K562 (cell line): ENCODE measurements around the gene SH3YL1. TPM values are rescaled to one million over a fixed set of nuclear protein-coding genes. Genes with fewer than 3 reads are reported as not detected.

Experiments
- ATAC-seq: fragments of 200-7000 bp; cut with Tn5 transposase; 3 replicates; pipeline ENCODE4 v1.9.1; 2020; ENCODE audit warnings: moderate library complexity
- Bru-seq: library from RNA; stranded (reverse); fragments of 400-500 nt; gene quantifications from one replicate; lab custom pipeline; 2021; lab: Mats Ljungman, UMichigan
- BruChase-seq, 2 experiments: library from RNA; stranded (reverse); fragments of 400-500 nt; gene quantifications; one replicate each; lab custom pipeline; 2021; lab: Mats Ljungman, UMichigan
- BruUV-seq: library from RNA; stranded (reverse); fragments of 400-500 nt; replicated peaks from 2 replicates; lab custom pipeline; 2021; lab: Mats Ljungman, UMichigan
- CTCF ChIA-PET: fragments of 300-600 bp; formaldehyde crosslinking; extraction: SDS; loops from one replicate; lab custom pipeline; 2021; ENCODE audit warnings: low intra/inter-chr PET ratio; lab: Yijun Ruan, JAX
- POLR2A ChIA-PET: fragments of 300-600, 350-650 bp; sonication (Branson Sonifier 250); formaldehyde crosslinking; extraction: SDS; loops from one replicate; lab custom pipeline; 2021; ENCODE audit warnings: antibody characterized with exemption, inconsistent platforms; lab: Yijun Ruan, JAX
- DNase-seq, 4 experiments: peaks; one replicate each; pipeline versions ENCODE4 v3.0.0 to v3.0.0-alpha.2; 2011 to 2018; ENCODE audit warnings: low spot score in 3 of 4, mixed read lengths in 3 of 4; ENCODE audit errors: extremely low read depth in 1 of 4
- FAIRE-seq: peaks from 2 replicates; lab custom pipeline; 2011; peaks lifted over from hg19 to GRCh38; lab: Jason Lieb, UNC
- H2AFZ ChIP-seq: 2 replicates; pipeline ENCODE4 v1.6.0; 2011; ENCODE audit warnings: low read depth, low read length, control low read depth, inconsistent platforms
- H3K27ac ChIP-seq: fragments of 200-600 bp; 3 replicates; pipeline ENCODE4 v1.8.0; 2011; ENCODE audit warnings: low read depth, mild to moderate bottlenecking, control low read depth, inconsistent platforms, low read length, moderate library complexity, mixed read lengths; ENCODE audit errors: extremely low read depth
- H3K27me3 ChIP-seq, 2 experiments: fragments of 300-600 bp in 1 of 2; 2 replicates in 1 of 2; 3 replicates in 1 of 2; pipeline versions ENCODE4 v1.6.0 to v1.8.0; 2011; ENCODE audit warnings: inconsistent platforms in 2 of 2, low read length in 2 of 2, mild to moderate bottlenecking in 1 of 2, mixed read lengths in 1 of 2, moderate library complexity in 1 of 2; ENCODE audit not compliant: control insufficient read depth in 2 of 2, insufficient read depth in 2 of 2
- H3K36me3 ChIP-seq: fragments of 300-600 bp; 3 replicates; pipeline ENCODE4 v1.8.0; 2011; ENCODE audit warnings: mild to moderate bottlenecking, low read length, inconsistent platforms; ENCODE audit not compliant: control insufficient read depth, insufficient read depth
- H3K4me1 ChIP-seq, 2 experiments: fragments of 200-600 bp in 1 of 2; replicated peaks in 1 of 2; 2 replicates in 1 of 2; 3 replicates in 1 of 2; pipeline versions ENCODE4 v1.5.1 to v1.8.0; 2011; ENCODE audit warnings: inconsistent platforms in 2 of 2, low read length in 2 of 2, mild to moderate bottlenecking in 1 of 2, mixed read lengths in 1 of 2, moderate library complexity in 1 of 2; ENCODE audit not compliant: control insufficient read depth in 2 of 2, insufficient read depth in 2 of 2
- H3K4me2 ChIP-seq: 2 replicates; pipeline ENCODE4 v1.6.1; 2011; ENCODE audit warnings: low read length, control low read depth, inconsistent platforms, mixed read lengths; ENCODE audit not compliant: insufficient read depth
- H3K4me3 ChIP-seq: fragments of 200-600 bp; sonication (generic), shearing (Covaris generic); 2 replicates; pipeline ENCODE4 v1.5.1; 2016; ENCODE audit warnings: control low read depth, inconsistent platforms
- H3K79me2 ChIP-seq: fragments of 200-600 bp; 3 replicates; pipeline ENCODE4 v1.8.0; 2011; ENCODE audit warnings: low read length, inconsistent platforms; ENCODE audit not compliant: control insufficient read depth, insufficient read depth
- H3K9ac ChIP-seq, 2 experiments: 2 replicates each; pipeline versions ENCODE4 v1.6.0 to v1.6.1; 2011; ENCODE audit warnings: low read depth in 2 of 2, low read length in 2 of 2, control low read depth in 1 of 2, inconsistent platforms in 1 of 2, mild to moderate bottlenecking in 1 of 2, mixed read lengths in 1 of 2; ENCODE audit not compliant: insufficient read depth in 1 of 2
- H3K9me1 ChIP-seq: one replicate; pipeline ENCODE4 v1.6.0; 2011; ENCODE audit warnings: inconsistent platforms, mild to moderate bottlenecking, low read length, moderate library complexity; ENCODE audit not compliant: control insufficient read depth, insufficient read depth
- H3K9me3 ChIP-seq: replicated peaks from 2 replicates; pipeline ENCODE4 v1.5.1; 2011; ENCODE audit warnings: low read depth, low read length, inconsistent platforms; ENCODE audit not compliant: control insufficient read depth, insufficient read depth
- H4K20me1 ChIP-seq: replicated peaks from 2 replicates; pipeline ENCODE4 v1.6.1; 2011; ENCODE audit warnings: low read length, inconsistent platforms, mixed read lengths; ENCODE audit not compliant: control insufficient read depth, insufficient read depth
- MCM5 ChIP-seq: fragments of 450-650 bp; IDR thresholded peaks from 2 replicates; pipeline ENCODE4 v1.6.1; 2016; ENCODE audit warnings: low read depth
- MGA ChIP-seq: fragments of 450-650 bp; IDR thresholded peaks from 2 replicates; pipeline ENCODE4 v1.6.1; 2016; ENCODE audit warnings: mild to moderate bottlenecking, moderate library complexity
- NFXL1 ChIP-seq: fragments of 450-650 bp; formaldehyde crosslinking; IDR thresholded peaks from 2 replicates; pipeline ENCODE4 v1.4.0; 2021; ENCODE audit warnings: mild to moderate bottlenecking
- ZNF217 ChIP-seq: sonication (generic); formaldehyde crosslinking; IDR thresholded peaks from 2 replicates; pipeline ENCODE4 v1.8.0; 2022; ENCODE audit warnings: mild to moderate bottlenecking, missing genetic modification reagents
- WGBS: fragments of 100-300 bp; shearing (Covaris generic); methylation state at CpG from one replicate; pipeline ENCODE4 v1.1.6; 2016; ENCODE audit warnings: low coverage, mixed read lengths; ENCODE audit not compliant: insufficient coverage; ENCODE audit errors: missing lambda C conversion rate; 5-methylcytosine and 5-hydroxymethylcytosine counted together
- in situ Hi-C: fragments of 300-500 bp; cut with MboI; formaldehyde crosslinking; loops from 4 replicates; pipeline ENCODE4 v1.15.0; 2018; ENCODE audit warnings: inconsistent platforms, mixed read lengths
- intact Hi-C: fragments of 100-400 bp; cut with micrococcal nuclease; formaldehyde crosslinking; loops from 2 replicates; pipeline ENCODE4 v1.14.2; 2022
- long read RNA-seq, 3 experiments: library from polyadenylated mRNA in 2 of 3; library from RNA in 1 of 3; unstranded in 2 of 3; stranded (forward) in 1 of 3; transcript quantifications; one replicate each; pipeline ENCODE4 v2.0.0, GENCODE V29; 2019 to 2022
- polyA minus RNA-seq, 3 experiments: library from RNA; depleted of rRNA, polyadenylated mRNA; stranded (reverse); fragments of >200 nt; gene quantifications; 2 replicates each; pipeline ENCODE4 v1.2.3, GENCODE V29; 2011
- polyA plus RNA-seq, 8 experiments: library from polyadenylated mRNA; depleted of rRNA in 4 of 8; stranded (reverse) in 5 of 8; unstranded in 3 of 8; fragments of >200 nt; fragmentation: Nextera tagmentation in 2 of 8; fragmentation: Illumina TruSeq in 1 of 8; extraction: Ambion mirVana in 2 of 8; extraction: Trizol in 1 of 8; gene quantifications; 2 replicates each; pipeline versions ENCODE4 v1.2.1 to v1.2.3, GENCODE V29; 2011 to 2014; ENCODE audit warnings: inconsistent platforms in 1 of 8, missing spikeins in 1 of 8
- total RNA-seq, 7 experiments: library from RNA; depleted of rRNA in 6 of 7; stranded (reverse); fragments of >200 nt in 6 of 7; fragmentation: Illumina TruSeq in 2 of 7; extraction: Trizol in 2 of 7; gene quantifications; 2 replicates each; pipeline versions ENCODE4 v1.2.1 to v1.2.3, GENCODE V29; 2011 to 2021; ENCODE audit warnings: low replicate concordance in 1 of 7

Gene SH3YL1
- 13.0 and 30.3 TPM in 2 replicates for total RNA-seq (2011; cell fraction: chromatin; rRNA removed; ENCODE audit: low replicate concordance)
- total RNA-seq (2011; cell fraction: nucleolus; rRNA removed): 8.9 and 9.3 TPM in 2 replicates
- 15.4 and 22.9 TPM in 2 replicates for total RNA-seq (2011; cell fraction: nucleoplasm; rRNA removed)
- total RNA-seq (2014; rRNA removed) (4.0 and 5.5 TPM in 2 replicates), total RNA-seq (2014; rRNA removed; fragmentation: Illumina TruSeq; extraction: Trizol) (5.1 and 5.3 TPM in 2 replicates), total RNA-seq (2015; rRNA removed; fragmentation: Illumina TruSeq; extraction: Trizol) (3.6 and 5.0 TPM in 2 replicates), total RNA-seq (2021) (4.0 and 5.5 TPM in 2 replicates), polyA plus RNA-seq (2011; rRNA removed) (7.8 and 8.6 TPM in 2 replicates), polyA plus RNA-seq (2014; fragmentation: Illumina TruSeq; extraction: Trizol) (4.6 and 4.7 TPM in 2 replicates), polyA plus RNA-seq (2014; fragmentation: Nextera tagmentation; extraction: Ambion mirVana) (1 to 10 TPM; 3.9 to 5.0 TPM), polyA plus RNA-seq (2014; rRNA removed) (7.0 and 7.5 TPM in 2 replicates), polyA minus RNA-seq (2011; rRNA and poly(A)+ RNA removed) (9.5 and 11.5 TPM in 2 replicates), Bru-seq, nascent RNA (percentile 44 among the genes with signal in this experiment), BruChase-seq, experiment 1, labeled RNA remaining after a 2-hour chase (percentile 45 among the genes with signal in this experiment), BruChase-seq, experiment 2, labeled RNA remaining after a 6-hour chase (percentile 46 among the genes with signal in this experiment)
- 2.9 and 4.2 TPM in 2 replicates for polyA plus RNA-seq (2011; cell fraction: cytosol; rRNA removed)
- 20.2 and 23.5 TPM in 2 replicates for polyA plus RNA-seq (2011; cell fraction: nucleus; rRNA removed)
- polyA plus RNA-seq (2012): 4.7 and 7.8 TPM in 2 replicates
- polyA minus RNA-seq (2011; cell fraction: cytosol; rRNA and poly(A)+ RNA removed): 1.6 and 3.5 TPM in 2 replicates
- 11.7 and 25.8 TPM in 2 replicates for polyA minus RNA-seq (2011; cell fraction: nucleus; rRNA and poly(A)+ RNA removed)
- long read RNA-seq, experiment 1, partial matches to known transcripts: 0 of 4 reads
- long read RNA-seq, experiment 1, other reads (novel, unspliced or antisense): 4 of 4 reads
- long read RNA-seq, experiment 2, partial matches to known transcripts: 0 of 2 reads
- long read RNA-seq, experiment 2, other reads (novel, unspliced or antisense): 2 of 2 reads
- long read RNA-seq, experiment 3, partial matches to known transcripts: 1 of 2 reads
- long read RNA-seq, experiment 3, other reads (novel, unspliced or antisense): 0 of 2 reads

GRCh38 chr2:263774-264492, at the start of gene SH3YL1:
SH3YL1 (minus strand) TSS chr2:264032; CDS start chr2:263984, 48 bp downstream.
- peaks cover 13 to 21% of the 10 kb centered on the region in 2 experiments; a peak in 4 of 5 replicates for H3K4me1 ChIP-seq
- H3K4me2 ChIP-seq: peak within 1 kb of the TSS; percentile 96
- H2AFZ ChIP-seq: peak within 1 kb of the TSS; percentile 96
- peaks cover 20% of the 10 kb centered on the region for H4K20me1 ChIP-seq
- ChIA-PET POLR2A (interaction anchor here (0.6 kb wide), 1 partner anchor 414 kb away, joined by 3 read pairs; no protein-coding TSS in a partner anchor), CTCF (no interaction called here)
- FAIRE-seq (no peak), ATAC-seq (peak; percentile 3), DNase-seq (no peak)
- no TSS peak for BruUV-seq
- peak within 1 kb of the TSS; percentile 93 for H3K27ac ChIP-seq
- intact Hi-C loops (no loop called here), in situ Hi-C loops (no loop called here)
- H3K79me2 ChIP-seq: peaks cover 45% of the 10 kb centered on the region
- WGBS: 58% methylated on average over 14 of the region's 77 CpGs
- H3K36me3 ChIP-seq: peaks cover 22% of the 10 kb centered on the region; the same call in 2 of the 3 replicates
- peak within 1 kb of the TSS; percentile 83 for H3K4me3 ChIP-seq
- H3K9me3 ChIP-seq: no peaks in the 10 kb centered on the region; the same call in 1 of the 2 replicates
- peaks cover 6% of the 10 kb centered on the region for H3K9me1 ChIP-seq
- no peaks in the 10 kb centered on the region; a peak in 1 of 5 replicates for H3K27me3 ChIP-seq
- H3K9ac ChIP-seq: peak within 1 kb of the TSS; percentile 86 to 95
- TF ChIP-seq MGA (peak; percentile 71; the same call in 1 of the 2 replicates), MCM5 (no peak), ZNF217 (CRISPR knock-in tag) (no peak), NFXL1 (no peak)
